ENCODE results near the gene URM1. TPM values are rescaled to one million over a fixed set of nuclear protein-coding genes. Genes with fewer than 3 reads are reported as not detected.

The URM1 gene
- total RNA-seq, 1 experiment from 2014 or later: 84.8 TPM

DNA sequence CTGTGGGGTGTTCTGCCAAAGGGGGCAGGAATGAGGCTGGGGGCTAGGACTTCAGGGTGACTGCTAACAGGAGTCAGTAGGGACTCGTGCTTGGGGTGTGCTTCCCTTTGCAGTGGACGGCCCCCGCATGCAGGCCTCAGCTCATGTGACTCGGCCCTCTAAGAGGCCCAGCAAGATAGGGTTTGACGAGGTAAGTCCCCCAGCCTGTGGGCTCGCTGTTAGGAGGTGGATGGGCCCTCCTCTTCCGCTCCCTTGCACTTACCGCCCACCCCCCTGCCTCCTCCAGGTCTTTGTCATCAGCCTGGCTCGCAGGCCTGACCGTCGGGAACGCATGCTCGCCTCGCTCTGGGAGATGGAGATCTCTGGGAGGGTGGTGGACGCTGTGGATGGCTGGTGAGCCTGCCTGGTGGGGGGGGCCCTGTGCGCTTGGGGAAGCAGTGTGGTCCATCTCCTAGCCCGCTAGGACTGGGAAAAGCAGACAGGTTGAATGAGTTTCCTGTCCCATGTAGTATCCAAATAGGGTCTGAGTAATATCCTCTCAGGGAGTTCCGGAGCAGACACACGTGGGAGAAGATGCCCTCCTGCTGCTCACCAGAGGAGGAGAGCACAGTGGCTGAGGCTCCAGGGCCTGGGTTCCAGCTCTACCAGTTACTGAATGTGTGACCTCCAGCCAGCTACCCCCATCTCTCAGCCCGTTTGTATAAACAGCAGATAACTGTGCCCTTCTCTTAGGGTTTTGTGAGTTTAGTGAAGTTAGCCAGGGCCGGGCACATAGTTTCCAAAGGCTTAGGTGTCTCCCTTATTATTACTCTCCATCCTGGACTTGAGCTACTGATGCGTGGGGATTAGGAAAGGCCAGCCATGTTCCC, 57.7 kb downstream of the URM1 start:
- H3K27ac ChIP-seq (ENCODE audit: low read depth, low read length, poor library complexity, severe bottlenecking): peak overlapping the region; percentile 30
- no peaks in the 10 kb centered on the region for H3K9me3 ChIP-seq (ENCODE audit: low read depth, low read length, poor library complexity, severe bottlenecking)
- POLR2A ChIA-PET (ENCODE audit: low non-redundant PET): no interaction called here
- H3K4me3 ChIP-seq (ENCODE audit: low read depth, low read length, poor library complexity, severe bottlenecking): no peak overlapping the region
- H3K4me1 ChIP-seq (ENCODE audit: insufficient read depth, low read length, poor library complexity, severe bottlenecking): no peaks in the 10 kb centered on the region
- peak; percentile 66 for DNase-seq (ENCODE audit: low spot score)
- TF ChIP-seq EZH2 (IDR thresholded peaks at IDR 0.05; ENCODE audit: borderline replicate concordance, low read depth, low read length, poor library complexity, severe bottlenecking): no peak
- TF ChIP-seq, protein P1, sequence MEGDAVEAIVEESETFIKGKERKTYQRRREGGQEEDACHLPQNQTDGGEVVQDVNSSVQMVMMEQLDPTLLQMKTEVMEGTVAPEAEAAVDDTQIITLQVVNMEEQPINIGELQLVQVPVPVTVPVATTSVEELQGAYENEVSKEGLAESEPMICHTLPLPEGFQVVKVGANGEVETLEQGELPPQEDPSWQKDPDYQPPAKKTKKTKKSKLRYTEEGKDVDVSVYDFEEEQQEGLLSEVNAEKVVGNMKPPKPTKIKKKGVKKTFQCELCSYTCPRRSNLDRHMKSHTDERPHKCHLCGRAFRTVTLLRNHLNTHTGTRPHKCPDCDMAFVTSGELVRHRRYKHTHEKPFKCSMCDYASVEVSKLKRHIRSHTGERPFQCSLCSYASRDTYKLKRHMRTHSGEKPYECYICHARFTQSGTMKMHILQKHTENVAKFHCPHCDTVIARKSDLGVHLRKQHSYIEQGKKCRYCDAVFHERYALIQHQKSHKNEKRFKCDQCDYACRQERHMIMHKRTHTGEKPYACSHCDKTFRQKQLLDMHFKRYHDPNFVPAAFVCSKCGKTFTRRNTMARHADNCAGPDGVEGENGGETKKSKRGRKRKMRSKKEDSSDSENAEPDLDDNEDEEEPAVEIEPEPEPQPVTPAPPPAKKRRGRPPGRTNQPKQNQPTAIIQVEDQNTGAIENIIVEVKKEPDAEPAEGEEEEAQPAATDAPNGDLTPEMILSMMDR (conservative IDR thresholded peaks at IDR 0.05; ENCODE audit: low read depth, low read length): no peak
- H3K36me3 ChIP-seq (ENCODE audit: insufficient read depth, low read length, poor library complexity, severe bottlenecking): no peaks in the 10 kb centered on the region
- intact Hi-C loops (cut with micrococcal nuclease; ENCODE audit: unreplicated experiment): no loop called here
- no TSS peak for BruUV-seq (replicated peaks)
- no peaks in the 10 kb centered on the region for H3K27me3 ChIP-seq (replicated peaks; ENCODE audit: insufficient read depth, low read depth, low read length, poor library complexity)
- CTCF ChIA-PET: interaction anchor here (0.7 kb wide), 1 partner anchor 361 kb away, joined by 4 read pairs; the partner anchor contains the start of gene SLC25A25

DNA sequence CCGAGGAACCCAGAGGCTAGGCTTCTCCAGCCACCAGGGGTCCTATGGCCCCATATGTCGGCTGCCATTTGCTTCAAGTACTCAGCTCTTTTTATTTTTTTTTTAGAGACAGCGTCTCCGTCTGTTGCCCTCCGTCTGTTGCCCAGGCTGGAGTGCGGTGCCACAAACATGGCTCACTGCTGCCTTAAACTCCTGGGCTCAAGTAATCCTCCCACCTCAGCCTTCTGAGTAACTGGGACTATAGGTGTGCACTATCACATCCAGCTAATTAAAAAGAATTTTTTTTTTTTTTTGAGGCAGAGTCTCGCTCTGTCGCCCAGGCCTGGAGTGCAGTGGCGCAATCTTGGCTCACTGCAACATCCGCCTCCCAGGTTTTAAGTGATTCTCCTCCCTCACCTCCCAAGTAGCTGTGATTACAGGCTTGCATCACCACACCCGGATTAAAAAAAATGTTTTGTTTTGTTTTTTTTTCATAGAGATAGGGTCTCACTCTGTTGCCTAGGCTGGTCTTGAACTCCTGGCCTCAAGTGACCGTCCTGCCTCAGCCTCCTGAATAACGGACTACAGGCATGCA, 58.4 kb downstream of the URM1 start:
- POLR2A ChIA-PET (ENCODE audit: low non-redundant PET): no interaction called here
- H3K27me3 ChIP-seq (replicated peaks; ENCODE audit: insufficient read depth, low read depth, low read length, poor library complexity): no peaks in the 10 kb centered on the region
- TF ChIP-seq, protein P1 (conservative IDR thresholded peaks at IDR 0.05; ENCODE audit: low read depth, low read length): no peak
- H3K4me1 ChIP-seq (ENCODE audit: insufficient read depth, low read length, poor library complexity, severe bottlenecking): no peaks in the 10 kb centered on the region
- BruUV-seq (replicated peaks): no TSS peak
- H3K27ac ChIP-seq (ENCODE audit: low read depth, low read length, poor library complexity, severe bottlenecking): no peak overlapping the region
- no peaks in the 10 kb centered on the region for H3K9me3 ChIP-seq (ENCODE audit: low read depth, low read length, poor library complexity, severe bottlenecking)
- DNase-seq (ENCODE audit: low spot score): no peak
- no peaks in the 10 kb centered on the region for H3K36me3 ChIP-seq (ENCODE audit: insufficient read depth, low read length, poor library complexity, severe bottlenecking)
- H3K4me3 ChIP-seq (ENCODE audit: low read depth, low read length, poor library complexity, severe bottlenecking): no peak overlapping the region
- intact Hi-C loops (cut with micrococcal nuclease; ENCODE audit: unreplicated experiment): no loop called here
- CTCF ChIA-PET: interaction anchor here (0.7 kb wide), 1 partner anchor 361 kb away, joined by 4 read pairs; the partner anchor contains the start of gene SLC25A25

DNA sequence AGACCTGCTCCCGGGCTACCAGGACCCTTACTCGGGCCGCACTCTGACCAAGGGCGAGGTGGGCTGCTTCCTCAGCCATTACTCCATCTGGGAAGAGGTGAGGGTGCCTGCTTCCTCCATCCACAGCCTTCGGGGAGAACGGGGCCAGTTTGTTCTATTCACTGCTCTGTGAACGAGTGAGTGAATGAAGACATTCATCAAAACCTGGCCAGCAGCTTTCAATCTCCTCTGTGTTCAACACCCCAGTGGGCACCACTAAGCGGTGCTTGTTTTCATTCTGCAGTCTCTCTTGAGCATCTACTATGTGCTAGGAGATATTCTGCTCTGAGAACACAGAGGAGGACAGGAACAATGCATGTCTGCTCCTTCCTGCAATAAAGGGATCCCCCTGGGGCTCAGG, 60.0 kb downstream of the URM1 start:
- no peak overlapping the region for H3K27ac ChIP-seq (ENCODE audit: low read depth, low read length, poor library complexity, severe bottlenecking)
- BruUV-seq (replicated peaks): no TSS peak
- intact Hi-C loops (cut with micrococcal nuclease; ENCODE audit: unreplicated experiment): no loop called here
- no peak for DNase-seq (ENCODE audit: low spot score)
- no peaks in the 10 kb centered on the region for H3K27me3 ChIP-seq (replicated peaks; ENCODE audit: insufficient read depth, low read depth, low read length, poor library complexity)
- H3K4me1 ChIP-seq (ENCODE audit: insufficient read depth, low read length, poor library complexity, severe bottlenecking): no peaks in the 10 kb centered on the region
- ChIA-PET CTCF (no interaction called here), POLR2A (ENCODE audit: low non-redundant PET) (no interaction called here)
- TF ChIP-seq EZH2 (IDR thresholded peaks at IDR 0.05; ENCODE audit: borderline replicate concordance, low read depth, low read length, poor library complexity, severe bottlenecking): no peak
- TF ChIP-seq, protein P1 (conservative IDR thresholded peaks at IDR 0.05; ENCODE audit: low read depth, low read length): no peak
- no peaks in the 10 kb centered on the region for H3K9me3 ChIP-seq (ENCODE audit: low read depth, low read length, poor library complexity, severe bottlenecking)
- H3K4me3 ChIP-seq (ENCODE audit: low read depth, low read length, poor library complexity, severe bottlenecking): no peak overlapping the region
- no peaks in the 10 kb centered on the region for H3K36me3 ChIP-seq (ENCODE audit: insufficient read depth, low read length, poor library complexity, severe bottlenecking)

Measured in A673 (cell line).